ENCODE measurements around the gene HOXC5.

The HOXC5 gene

DNA sequence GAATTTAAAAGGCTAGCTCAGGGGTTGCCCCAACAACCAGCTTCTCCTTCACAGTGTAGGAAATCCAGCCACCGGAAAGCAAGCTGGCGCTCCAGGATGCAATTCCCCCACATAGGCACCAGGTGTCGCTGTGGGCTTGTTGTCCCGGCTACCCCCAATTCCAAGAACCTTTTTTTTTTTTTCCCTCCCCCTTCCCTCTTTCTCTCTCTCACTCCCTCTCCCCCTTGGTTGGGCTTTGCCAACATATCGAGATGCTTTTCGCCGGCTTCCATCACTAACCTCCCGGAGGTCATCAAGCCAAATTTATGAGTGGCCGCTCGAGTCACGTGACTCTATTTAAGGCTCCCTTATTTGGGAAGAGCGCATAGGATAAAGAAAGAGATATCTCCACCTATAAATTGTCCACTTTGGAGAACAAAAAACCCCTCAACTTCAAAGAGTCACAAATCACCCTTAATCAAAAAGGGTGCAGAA is at the start of gene HOXC5:
Gene HOXC5, plus strand, starts transcription at position 424 of the 474 bp plus-strand sequence. CDS start 73 bp downstream, outside the sequence.
- peak; percentile 58 for FAIRE-seq

DNA sequence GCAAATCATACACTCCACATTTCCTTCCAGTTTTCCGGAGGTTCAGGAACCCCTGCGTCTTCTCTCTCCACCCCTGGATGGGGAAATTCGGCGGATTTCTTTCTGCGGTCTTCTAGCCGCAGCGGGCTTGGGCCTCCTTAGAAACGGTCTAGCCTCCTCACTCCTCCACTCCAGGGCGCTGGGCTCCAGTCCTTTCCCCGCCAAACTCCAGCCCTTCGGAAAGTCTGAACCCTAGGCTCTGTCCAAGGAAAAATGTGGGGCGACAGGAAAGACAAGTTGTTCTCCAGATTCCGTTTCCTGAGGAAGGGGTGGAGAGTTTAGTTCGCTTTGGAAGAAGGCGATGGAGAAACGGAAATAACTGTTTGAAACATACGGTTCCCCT is 49.3 kb upstream of the HOXC5 start:
- no peak for FAIRE-seq

DNA sequence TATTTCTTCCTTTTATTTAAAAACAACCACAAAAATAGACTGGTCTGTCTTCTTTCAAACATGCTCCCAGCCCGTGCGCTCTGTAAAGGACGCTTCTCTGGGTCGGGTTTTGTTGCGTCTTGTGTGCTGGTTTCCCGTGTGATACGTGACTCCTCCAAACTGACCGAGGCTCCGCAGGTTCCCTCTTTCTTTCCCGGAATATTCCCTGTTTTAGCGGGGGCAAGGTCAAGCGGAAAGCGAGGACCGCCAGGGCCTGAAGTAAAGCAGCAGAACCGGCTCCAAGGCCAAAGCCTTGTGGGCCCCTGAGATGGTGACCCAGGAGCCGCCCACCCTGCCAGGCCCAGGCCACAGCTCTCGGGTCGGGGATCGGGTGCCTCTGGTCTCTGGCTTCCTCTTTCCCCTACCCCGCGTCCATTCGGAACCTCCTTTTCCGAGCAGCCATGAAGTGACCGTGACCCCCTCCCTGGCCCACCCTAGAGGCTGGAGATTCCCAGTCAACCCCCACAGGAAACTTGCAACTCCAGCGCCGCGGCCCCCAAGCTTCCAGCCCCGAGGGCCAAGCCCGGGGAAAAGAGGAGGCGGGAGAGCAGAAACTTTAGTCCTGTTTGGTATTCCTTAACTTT is 48.8 kb upstream of the HOXC5 start:
- FAIRE-seq: no peak

DNA sequence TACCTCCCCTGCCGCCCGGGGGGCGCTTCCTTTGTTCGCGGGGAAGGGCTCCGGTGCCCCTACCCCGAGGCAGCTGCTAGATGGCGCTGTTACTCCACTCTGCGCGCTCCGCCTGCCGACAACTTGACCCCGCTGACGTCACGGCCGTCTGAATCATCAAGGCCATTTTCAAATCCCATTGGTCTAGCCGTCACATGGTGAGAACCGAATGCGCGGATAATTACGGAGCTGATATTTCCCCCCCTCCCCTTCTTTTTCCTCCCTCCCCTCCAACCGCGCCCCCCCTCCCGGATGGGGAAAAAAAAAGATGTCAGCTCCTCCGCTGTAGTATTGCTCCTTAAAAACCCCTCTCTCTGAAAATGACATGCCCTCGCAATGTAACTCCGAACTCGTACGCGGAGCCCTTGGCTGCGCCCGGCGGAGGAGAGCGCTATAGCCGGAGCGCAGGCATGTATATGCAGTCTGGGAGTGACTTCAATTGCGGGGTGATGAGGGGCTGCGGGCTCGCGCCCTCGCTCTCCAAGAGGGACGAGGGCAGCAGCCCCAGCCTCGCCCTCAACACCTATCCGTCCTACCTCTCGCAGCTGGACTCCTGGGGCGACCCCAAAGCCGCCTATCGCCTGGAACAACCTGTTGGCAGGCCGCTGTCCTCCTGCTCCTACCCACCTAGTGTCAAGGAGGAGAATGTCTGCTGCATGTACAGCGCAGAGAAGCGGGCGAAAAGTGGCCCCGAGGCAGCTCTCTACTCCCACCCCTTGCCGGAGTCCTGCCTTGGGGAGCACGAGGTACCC is 47.8 kb upstream of the HOXC5 start, which contains the start of gene HOXC10:
Gene HOXC10, plus strand, starts transcription at position 246 of the 791 bp plus-strand sequence. Its CDS starts 114 bp downstream, at position 360.
- peak; percentile 68 for FAIRE-seq

DNA sequence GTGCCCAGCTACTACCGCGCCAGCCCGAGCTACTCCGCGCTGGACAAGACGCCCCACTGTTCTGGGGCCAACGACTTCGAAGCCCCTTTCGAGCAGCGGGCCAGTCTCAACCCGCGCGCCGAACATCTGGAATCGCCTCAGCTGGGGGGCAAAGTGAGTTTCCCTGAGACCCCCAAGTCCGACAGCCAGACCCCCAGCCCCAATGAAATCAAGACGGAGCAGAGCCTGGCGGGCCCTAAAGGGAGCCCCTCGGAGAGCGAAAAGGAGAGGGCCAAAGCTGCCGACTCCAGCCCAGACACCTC is 47.2 kb upstream of the HOXC5 start:
- FAIRE-seq: no peak

DNA sequence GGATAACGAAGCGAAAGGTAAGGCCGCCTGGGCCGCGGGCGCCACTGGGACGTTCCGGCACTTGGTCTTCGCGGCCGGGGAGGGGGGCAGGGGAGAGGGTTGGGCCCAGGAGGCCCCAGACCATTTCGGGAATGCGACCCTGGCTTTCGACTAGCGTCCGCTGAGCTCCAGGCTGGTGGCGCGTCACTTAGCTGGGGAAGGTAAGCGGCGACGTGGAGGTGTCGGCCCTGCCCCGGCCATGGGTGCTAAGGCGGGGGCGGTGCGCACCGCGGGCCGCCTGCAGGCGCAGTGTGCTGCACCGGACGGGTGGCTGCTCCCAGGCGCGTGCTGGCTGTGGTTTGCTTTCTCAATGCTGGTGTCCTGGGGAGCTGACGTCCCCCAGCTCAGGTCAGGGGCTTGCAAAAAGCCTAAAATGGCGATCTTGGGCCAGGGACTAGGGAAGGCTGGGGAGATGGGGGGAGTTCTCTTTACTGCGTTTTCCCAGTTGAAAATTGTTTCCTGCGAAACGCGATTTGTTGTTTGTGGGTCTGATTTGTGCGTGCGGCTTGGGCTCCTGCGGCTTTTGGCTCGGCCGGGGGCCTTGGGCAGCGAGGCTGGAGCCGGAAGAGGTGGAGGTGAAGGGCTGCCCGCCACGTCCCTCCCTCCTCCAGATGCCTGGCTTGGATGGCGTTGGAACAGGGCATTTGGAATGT is 46.7 kb upstream of the HOXC5 start:
- no peak for FAIRE-seq

DNA sequence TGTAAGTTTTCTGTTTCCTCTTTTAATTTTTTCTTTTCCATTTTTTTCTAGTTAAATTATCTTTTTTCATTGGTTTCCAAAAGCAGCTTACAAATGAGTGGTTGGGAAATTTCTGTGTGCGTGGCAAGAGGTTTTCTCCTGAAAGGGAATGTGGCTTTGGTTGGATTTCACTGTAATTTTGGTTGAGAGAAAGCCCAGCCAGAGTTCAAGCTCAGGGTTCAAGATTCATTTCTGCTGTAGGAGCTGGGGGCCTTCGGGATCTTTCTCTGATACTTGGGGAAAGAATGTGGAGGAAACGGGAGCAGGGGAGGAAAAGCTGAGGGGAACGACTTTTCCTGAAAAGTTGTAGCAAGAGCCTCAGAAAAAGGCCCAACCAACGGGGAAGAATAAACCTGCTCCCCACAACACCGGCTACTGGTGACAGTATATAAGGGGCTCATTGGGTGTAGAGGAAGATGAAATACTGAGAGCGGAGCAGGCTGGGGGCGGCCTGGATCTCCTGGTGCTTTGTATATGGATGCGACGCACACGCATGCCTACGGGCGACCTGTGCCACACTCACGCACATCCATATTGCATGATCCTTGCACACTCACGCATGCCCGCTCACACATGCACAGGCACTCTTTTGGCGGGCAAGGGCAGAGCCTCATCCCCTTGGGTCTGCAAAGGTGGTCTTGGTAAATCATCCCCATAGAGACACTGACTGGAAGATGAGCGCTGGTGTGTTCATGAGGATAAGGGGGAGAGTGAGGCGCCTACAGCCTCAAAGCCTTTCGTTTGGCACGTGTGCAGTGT is 46.0 kb upstream of the HOXC5 start:
- no peak for FAIRE-seq

DNA sequence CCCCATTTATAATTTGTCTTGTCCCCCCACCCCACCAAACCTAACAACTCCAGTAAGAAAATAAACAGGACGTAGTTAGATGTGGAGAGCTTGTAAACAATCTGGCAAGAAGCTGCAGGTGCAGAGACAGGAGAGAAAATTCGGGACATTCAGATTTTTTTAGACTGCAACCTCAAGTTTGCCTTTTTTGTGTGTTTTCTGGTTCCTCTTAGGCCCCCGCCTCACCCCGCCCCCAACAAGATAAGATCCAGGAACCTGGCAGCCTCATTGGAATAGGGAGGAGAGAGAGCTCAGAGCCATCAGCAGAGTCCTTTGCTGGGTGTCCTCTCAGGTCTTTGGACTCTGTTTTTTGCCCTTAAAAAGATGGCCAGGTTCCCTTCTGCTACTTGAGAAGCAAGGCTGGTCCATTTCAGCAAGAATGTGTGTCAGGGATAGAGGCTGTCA is 45.0 kb upstream of the HOXC5 start:
- FAIRE-seq: no peak

DNA sequence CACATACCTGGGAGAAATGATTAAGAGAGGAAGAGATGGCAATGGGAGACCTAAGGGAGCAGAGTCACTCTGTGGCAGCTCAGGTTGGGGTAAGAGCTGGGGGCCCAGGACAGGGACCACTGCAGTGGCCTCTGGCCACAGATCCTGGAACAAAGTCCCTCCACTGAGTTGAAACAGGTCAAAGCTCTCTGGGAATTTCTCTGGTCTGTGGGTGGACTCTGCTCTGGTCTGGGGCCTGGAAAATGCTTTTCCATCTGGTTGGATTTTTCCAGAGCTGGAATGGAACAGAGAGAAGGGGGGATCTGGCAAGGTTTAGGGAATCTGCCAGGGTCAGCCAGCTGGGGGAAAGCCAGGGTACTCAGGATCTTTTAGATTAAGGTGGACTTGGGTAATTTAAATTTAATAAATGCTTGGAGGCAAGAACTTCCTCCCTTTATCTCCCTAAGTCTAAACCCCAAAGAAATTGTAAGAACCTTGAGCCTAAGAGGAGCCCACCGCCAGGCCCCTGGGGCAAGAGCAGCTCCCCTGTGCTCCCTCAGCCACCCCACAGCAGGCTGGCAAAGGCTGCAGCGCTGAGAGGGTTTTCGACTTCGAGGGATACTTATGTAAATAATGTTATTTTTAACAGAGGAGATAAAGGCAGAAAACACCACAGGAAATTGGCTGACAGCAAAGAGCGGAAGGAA is 44.2 kb upstream of the HOXC5 start:
- no peak for FAIRE-seq

DNA sequence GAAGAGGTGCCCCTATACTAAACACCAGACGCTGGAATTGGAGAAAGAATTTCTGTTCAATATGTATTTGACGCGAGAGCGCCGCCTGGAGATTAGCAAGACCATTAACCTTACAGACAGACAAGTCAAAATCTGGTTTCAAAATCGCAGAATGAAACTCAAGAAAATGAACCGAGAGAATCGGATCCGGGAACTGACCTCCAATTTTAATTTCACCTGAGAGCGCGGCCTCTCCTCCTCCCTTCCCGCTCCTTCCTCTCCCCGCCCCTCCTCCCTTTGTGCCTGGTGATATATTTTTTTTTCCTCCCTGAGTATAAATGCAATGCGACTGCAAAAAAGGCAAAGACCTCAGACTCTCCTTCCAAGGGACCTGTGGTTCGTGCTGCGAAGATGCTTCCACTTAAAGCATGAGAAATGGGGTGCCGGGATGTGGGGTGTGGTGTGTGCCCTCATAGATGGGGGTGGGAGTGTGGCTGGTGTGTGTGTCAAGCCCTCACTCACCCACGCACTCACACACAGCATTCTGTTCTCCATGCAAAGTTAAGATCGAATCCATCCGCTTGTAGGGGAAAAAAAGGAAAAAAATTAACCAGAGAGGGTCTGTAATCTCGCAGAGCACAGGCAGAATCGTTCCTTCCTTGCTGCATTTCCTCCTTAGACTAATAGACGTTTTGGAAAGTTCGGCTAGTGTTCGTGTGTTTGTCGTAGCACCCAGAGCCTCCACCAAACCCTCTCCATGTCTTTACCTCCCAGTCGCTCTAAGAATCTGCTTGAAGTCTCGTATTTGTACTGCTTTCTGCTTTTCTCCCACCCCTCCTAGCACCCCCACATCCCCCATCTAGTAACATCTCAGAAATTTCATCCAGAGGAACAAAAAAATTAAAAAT is 43.4 kb upstream of the HOXC5 start:
- peak; percentile 60 for FAIRE-seq

DNA sequence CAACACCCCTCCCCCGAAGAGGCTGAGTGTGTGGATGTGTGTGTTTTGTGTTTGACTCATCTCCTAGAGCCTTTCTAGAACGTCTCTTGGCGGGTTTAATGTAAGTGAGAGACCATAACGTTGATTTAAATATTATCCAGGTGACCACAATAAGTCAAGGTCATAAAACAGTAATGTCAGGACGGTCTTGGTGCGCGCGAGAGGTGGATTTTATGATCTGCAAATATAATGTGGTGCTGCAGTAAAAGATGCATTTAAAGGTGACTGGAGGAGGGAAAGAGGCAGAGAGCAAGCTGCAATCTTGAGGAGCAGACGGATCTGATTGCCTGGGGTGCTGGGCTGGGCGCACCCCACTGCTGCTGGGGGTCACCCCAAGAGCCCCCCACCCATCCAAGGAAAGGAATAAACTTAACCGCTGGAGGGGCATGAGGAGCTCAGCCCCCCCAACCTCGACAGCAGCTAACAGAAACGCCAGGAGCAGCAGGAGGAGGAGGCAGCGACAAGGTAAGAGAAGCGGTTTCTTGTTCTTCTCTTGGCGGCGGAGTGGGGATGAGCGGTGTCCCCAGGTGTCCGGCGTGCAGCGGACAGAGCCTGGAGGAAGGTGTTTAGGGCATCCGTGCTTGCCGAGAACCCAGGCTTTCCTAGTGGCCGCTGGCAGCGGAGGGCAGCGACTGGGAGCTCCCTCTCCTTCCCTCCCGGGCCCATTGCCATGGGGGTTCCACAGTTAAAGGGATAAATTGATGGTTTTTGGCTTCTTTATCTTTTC is 42.4 kb upstream of the HOXC5 start:
- FAIRE-seq: no peak

DNA sequence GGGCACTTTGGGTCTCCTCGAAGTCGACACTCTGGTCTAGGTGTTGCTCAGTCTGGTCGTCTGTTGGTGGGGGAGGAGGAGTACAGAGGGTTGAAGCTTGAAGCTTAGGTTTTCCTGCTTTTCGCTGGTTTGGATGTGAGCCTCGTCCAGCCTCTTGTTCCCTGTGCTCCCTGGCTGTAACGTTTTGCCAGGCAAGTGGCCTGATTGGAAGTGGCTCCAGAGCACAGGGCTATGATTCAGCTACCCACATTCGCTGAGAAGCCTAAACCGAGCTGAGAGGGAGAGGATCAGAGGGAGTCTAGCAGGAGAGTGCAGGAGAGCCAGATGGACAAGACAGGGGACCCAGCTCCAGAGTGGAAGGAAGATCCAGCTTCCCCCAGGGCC is 41.8 kb upstream of the HOXC5 start:
- FAIRE-seq: no peak

DNA sequence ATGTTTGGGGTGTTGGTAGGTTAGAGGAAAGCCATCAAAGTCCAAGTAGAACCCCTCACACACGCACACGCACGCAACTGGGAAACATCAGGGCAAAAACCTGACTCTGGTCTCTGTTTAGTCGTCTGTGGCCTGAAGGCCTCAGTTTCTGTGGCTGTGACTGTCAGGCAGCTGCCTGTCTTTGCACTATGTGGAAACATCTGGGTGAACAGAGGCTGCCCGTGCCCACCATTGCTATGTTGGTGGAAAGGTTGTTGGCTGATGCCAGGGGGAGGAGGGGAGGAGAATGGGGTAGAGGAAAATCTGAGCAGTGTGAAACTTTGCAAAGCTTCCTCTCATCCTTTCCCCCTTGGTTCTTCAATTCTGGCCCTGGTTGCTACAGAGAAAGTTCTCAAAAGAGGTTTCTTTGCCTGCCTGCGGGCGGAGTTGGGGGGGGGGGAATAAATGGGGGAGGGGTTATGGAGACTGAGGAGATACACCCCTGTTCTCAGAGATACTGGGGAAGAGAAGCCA is 40.4 kb upstream of the HOXC5 start:
- FAIRE-seq: no peak

DNA sequence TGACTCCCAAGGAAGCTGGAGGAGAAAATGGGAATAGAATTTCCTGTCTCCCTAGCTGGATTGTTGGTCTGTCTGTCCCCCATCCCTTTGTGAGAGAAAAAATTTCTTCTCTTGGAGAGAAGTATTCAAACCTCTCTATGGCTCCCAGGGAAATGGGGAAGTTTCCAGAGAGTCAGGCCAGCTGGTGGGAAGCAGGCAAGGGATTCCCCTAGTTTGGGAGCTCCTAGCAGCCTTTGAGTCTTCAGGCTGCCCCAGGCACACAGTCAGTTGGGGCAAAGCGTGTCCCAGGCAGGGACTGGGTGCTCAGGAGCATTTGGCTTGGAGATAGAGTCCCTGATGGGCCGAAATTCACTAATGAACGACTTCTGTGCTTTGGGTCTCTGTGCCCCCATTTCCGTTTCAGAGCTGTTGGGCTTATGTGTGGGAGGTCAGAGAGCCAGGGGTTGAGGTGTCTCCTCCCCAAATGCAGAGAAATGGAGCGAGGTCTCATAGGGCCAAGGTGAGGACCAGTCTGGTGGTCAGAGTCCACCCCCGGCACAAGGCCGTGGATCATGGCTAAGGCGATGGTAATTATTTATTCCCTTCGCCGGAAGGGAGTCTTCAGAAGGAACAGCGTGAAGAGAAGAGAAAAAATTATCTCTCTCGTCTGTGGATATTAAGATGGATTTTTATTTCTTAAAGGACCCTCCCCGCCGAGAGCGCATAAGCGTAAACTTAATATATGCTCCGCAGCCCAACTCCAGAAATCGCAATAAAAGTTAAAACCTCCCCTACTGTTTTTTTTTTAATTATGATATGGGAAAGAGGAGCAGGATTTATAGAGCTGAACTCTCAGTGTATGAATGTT is 39.5 kb upstream of the HOXC5 start:
- no peak for FAIRE-seq

DNA sequence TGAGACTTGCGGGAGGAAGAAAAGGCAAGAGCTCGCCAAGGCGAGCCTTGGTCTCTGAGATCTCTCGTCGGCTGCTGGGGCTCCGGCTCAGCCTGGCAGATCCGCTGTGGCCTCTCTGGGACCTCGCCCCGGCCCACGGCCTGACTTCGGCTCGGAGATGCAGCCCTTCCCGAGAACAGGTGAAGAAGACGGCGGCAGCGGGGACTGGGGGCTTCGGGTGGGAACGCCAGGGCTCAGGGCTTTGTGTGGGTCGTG is 38.9 kb upstream of the HOXC5 start:
- FAIRE-seq: no peak

DNA sequence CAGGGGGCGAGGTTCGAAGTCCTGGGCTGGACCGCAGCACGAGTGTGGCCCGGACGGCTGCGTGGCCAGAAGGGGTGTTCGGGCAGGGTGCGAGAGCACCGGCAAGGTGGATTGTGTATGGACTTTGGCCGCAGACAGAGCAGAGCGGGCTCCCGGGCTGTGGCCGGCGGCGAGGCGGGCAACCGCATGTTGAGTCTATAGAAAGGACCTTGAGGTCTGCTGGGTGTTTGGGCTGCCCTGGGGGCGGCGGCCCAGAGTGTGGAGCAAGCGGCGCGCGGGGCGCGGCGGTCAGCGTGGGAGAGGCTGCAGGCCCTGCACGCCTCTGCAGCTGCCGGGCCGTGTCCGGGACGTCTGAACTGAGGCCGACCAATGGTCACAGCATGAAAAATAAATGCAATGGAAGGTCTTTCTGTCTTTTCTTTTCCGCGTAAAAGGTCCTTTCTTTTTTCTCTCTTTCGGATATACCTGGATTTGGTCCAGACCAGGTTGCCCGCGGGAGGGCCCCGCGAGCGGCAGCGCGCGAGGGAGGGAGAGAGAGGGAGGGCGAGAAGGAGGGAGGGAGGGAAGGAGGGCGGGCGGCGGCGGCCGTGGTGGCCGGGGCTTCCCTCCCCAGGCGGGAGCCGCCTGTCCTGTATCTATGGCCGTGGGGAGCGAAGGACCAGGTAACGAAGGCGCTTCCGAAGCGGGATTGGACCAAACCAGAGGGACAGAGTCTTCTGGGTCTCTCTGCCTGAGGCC is 38.4 kb upstream of the HOXC5 start:
- no peak for FAIRE-seq

DNA sequence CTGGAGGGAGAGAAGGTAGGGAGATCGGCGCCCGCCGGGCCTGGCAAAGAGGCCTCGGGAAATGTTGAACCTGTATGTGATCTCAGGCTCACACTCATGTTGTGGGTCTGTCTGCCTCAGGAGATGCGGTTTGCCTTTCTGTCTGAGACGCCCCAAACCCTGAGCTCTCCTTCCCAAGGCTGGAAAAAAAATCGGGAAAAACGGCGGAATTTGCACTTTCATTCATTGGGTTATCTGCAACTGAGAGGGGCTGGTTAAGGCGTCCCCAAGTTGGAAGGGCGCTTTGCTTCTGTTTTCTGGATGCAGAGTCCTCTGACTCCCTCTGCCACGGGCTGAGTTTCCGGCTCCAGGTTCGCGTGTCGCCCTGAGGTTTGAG is 37.9 kb upstream of the HOXC5 start:
- FAIRE-seq: no peak

DNA sequence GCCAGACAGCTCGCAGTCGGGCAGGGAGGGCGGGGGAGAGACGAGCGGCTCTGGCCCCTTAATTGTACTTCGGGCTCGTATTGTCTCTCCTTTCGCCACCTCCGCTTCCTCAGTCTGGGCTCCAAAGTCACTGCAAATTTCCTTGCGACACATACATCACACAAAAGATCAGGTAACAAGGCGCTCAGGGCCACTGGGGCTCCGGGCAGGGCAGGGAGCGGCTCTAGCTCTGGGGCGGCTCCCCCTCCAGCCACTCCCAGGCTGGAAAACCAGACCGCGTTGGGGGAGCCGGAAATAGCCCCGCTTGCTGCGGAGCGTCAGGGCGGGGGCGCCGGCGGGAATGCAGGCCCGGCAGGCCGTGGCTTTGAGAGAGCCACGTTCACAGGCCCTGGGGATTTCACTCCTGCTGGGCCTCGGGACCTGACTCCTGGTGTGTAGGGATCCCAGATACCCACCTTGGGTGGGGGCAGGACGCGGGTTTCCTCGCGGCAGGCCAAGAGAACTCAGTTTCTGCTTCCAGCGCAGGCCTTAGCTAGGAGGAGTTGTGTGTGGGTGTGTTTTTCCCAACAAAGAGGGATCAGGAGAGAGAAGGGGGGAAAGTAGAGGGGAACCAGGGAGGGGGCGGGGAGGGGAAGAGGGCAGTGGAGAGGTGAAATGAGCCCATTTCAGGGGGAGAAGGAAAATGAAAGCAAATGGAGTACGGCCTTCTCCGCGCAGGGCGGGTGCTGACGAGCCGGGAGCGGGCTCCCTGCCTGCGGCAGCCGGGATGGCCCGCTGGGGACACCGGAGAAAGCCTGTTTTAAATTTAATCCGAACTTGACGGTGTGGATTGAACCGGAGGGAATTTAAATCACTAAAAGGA is 37.2 kb upstream of the HOXC5 start:
- no peak for FAIRE-seq
